GM19468 (cell line): ENCODE measurements around the gene ARRB1.

Source experiments
- ATAC-seq: cut with Tn5 transposase; IDR thresholded peaks from one replicate; pipeline ENCODE4 v1.9.1; 2021; ENCODE audit warnings: mild to moderate bottlenecking, moderate library complexity, moderate number of reproducible peaks; ENCODE audit not compliant: unreplicated experiment; ENCODE audit errors: extremely low read depth

ARRB1 gene

GRCh38 chr11:75240311-75241035 lies 111.0 kb downstream of the ARRB1 start, which contains the start of gene TPBGL:
TSS of gene TPBGL (plus strand) at chr11:75240774. CDS start at chr11:75241050, 276 bp downstream.
- ATAC-seq, result no peak

- no peak for ATAC-seq
Measured at GRCh38 chr11:75239531-75240290, 111.8 kb downstream of the ARRB1 start.

GRCh38 chr11:75238595-75239440 lies 112.6 kb downstream of the ARRB1 start:
- no peak for ATAC-seq

- ATAC-seq, result no peak
Measured at GRCh38 chr11:75237050-75237449, 114.4 kb downstream of the ARRB1 start.

GRCh38 chr11:75236062-75236461 lies 115.4 kb downstream of the ARRB1 start:
- ATAC-seq, result no peak

GRCh38 chr11:75233754-75234172 lies 117.7 kb downstream of the ARRB1 start:
- ATAC-seq, result no peak

GRCh38 chr11:75230621-75231020 lies 120.8 kb downstream of the ARRB1 start:
- ATAC-seq, result no peak

- ATAC-seq, result no peak
Measured at GRCh38 chr11:75229466-75229865, 122.0 kb downstream of the ARRB1 start.

- no peak for ATAC-seq
Measured at GRCh38 chr11:75225794-75226193, 125.7 kb downstream of the ARRB1 start.

- no peak for ATAC-seq
Measured at GRCh38 chr11:75223954-75224643, 127.4 kb downstream of the ARRB1 start.

GRCh38 chr11:75219869-75220268 lies 131.6 kb downstream of the ARRB1 start:
- no peak for ATAC-seq

- no peak for ATAC-seq
Measured at GRCh38 chr11:75214843-75215242, 136.6 kb downstream of the ARRB1 start.

- no peak for ATAC-seq
Measured at GRCh38 chr11:75214411-75214821, 137.0 kb downstream of the ARRB1 start.
